ENCODE data around the gene PTPRT.

PTPRT gene

GRCh38 chr20:42024653-42025052 is 1165.1 kb downstream of the PTPRT start:
- Histone ChIP-seq H3K4me2 (ENCODE audit: low read depth, low read length, poor library complexity, severe bottlenecking) (no peak overlapping the region), H3K27me3 (ENCODE audit: low read length) (no peaks in the 10 kb centered on the region), H3K79me2 (ENCODE audit: insufficient read depth, low read length) (no peaks in the 10 kb centered on the region), H3K9me3 (ENCODE audit: insufficient read depth, low read length) (no peaks in the 10 kb centered on the region), H3K4me3 (ENCODE audit: insufficient read depth, low read length, poor library complexity, severe bottlenecking) (no peak overlapping the region), H3K27ac (ENCODE audit: low read depth, low read length) (no peak overlapping the region), H3K9ac (ENCODE audit: low read length) (no peak overlapping the region), H3K36me3 (ENCODE audit: low read length) (no peaks in the 10 kb centered on the region), H2AFZ (ENCODE audit: low read depth, low read length, severe bottlenecking) (no peak overlapping the region), H3K9me2 (replicated peaks; ENCODE audit: insufficient read depth, low read length) (no peaks in the 10 kb centered on the region), H4K20me1 (ENCODE audit: low read depth, low read length) (no peaks in the 10 kb centered on the region), H3F3A (ENCODE audit: insufficient read depth) (no peaks in the 10 kb centered on the region)
- TF ChIP-seq CTCF (IDR thresholded peaks at IDR 0.05; ENCODE audit: insufficient read depth, low read length, poor library complexity, severe bottlenecking) (no peak), EZH2phosphoT487 (conservative IDR thresholded peaks at IDR 0.05; ENCODE audit: low read length) (no peak)

All from SU-DHL-6 (cell line).